Kidney epithelial cell (primary cell): ENCODE data around the gene FSTL5. TPM values are rescaled to one million over a fixed set of nuclear protein-coding genes. Genes with fewer than 3 reads are reported as not detected.
A peak's percentile ranks its signal among the peaks of the same experiment; 100 is the strongest.

Source experiments
- DNase-seq: peaks from one replicate; pipeline ENCODE4 v3.0.0-alpha.2; 2010; ENCODE audit warnings: low read depth
- H3K27me3 ChIP-seq: 2 replicates; pipeline ENCODE4 v1.6.0; 2011; ENCODE audit warnings: low read length; ENCODE audit not compliant: control insufficient read depth, insufficient read depth
- H3K36me3 ChIP-seq: 2 replicates; pipeline ENCODE4 v1.5.1; 2011; ENCODE audit warnings: low read length; ENCODE audit not compliant: control insufficient read depth, insufficient read depth
- H3K4me3 ChIP-seq: 2 replicates; pipeline ENCODE4 v1.5.1; 2011; ENCODE audit warnings: low read depth, mild to moderate bottlenecking, control low read depth, low read length
- total RNA-seq: library from RNA; depleted of rRNA; stranded (reverse); fragments of >200 nt; gene quantifications from 2 replicates; pipeline ENCODE4 v1.2.3, GENCODE V29; 2015
- TF ChIP-seq, protein P1 (sequence below): IDR thresholded peaks from 2 replicates; pipeline ENCODE4 v1.5.1; 2011; ENCODE audit warnings: mild to moderate bottlenecking, moderate library complexity, low read length, control low read depth, inconsistent platforms; ENCODE audit not compliant: insufficient read depth, poor library complexity, severe bottlenecking

FSTL5 gene
- total RNA-seq, 1 donor from 2014 or later: not detected

DNA sequence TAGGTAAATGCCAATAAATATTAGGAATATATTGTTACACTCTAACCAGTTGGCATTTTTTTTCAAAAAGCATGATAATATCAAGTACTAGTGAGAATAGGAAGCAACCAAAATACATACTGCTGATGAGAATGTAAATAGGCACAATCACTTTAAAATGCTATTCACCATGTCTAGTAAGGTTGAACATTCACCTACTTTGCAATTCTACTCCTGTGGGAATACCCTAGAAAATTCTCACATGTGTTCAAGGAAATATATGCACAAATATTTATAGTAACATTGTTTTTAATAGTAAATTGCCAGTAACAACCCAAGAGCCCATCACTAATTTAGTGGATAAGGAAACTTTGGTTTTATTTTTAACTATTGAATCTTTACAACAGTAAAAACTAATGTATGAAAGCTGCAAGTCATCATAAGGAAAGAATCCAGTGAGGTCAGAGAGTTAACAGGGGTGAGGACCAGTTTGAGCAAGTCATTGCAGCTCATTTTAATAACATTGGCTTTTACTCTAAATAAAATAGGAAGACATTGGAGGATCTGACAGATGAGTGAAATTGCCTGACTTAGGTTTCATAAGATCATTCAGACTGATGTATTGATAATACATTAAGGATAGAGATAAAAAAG is 23.6 kb downstream of the FSTL5 start:
- TF ChIP-seq, protein P1, sequence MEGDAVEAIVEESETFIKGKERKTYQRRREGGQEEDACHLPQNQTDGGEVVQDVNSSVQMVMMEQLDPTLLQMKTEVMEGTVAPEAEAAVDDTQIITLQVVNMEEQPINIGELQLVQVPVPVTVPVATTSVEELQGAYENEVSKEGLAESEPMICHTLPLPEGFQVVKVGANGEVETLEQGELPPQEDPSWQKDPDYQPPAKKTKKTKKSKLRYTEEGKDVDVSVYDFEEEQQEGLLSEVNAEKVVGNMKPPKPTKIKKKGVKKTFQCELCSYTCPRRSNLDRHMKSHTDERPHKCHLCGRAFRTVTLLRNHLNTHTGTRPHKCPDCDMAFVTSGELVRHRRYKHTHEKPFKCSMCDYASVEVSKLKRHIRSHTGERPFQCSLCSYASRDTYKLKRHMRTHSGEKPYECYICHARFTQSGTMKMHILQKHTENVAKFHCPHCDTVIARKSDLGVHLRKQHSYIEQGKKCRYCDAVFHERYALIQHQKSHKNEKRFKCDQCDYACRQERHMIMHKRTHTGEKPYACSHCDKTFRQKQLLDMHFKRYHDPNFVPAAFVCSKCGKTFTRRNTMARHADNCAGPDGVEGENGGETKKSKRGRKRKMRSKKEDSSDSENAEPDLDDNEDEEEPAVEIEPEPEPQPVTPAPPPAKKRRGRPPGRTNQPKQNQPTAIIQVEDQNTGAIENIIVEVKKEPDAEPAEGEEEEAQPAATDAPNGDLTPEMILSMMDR: no peak
- H3K27me3 ChIP-seq: no peaks in the 10 kb centered on the region
- no peak overlapping the region for H3K4me3 ChIP-seq
- no peaks in the 10 kb centered on the region for H3K36me3 ChIP-seq
- no peak for DNase-seq

DNA sequence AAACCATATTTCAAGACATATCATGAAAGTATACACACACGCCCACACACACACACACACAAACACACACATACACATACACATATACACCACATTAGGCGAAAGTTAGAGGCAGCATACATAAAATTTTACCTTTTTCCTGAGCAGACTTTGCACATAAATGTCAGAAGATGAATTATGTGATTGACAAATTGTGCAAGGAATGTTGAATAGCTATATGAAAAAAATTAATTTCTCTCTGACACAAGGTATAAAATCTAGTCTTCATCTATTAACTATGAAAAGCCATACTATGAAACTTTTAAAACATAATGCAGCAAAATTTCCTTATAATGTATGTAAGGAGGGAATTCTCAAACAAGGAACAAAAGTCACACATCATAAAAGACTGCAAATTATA is 24.4 kb downstream of the FSTL5 start:
- Histone ChIP-seq H3K4me3 (no peak overlapping the region), H3K36me3 (no peaks in the 10 kb centered on the region), H3K27me3 (no peaks in the 10 kb centered on the region)
- TF ChIP-seq, protein P1: no peak
- no peak for DNase-seq

DNA sequence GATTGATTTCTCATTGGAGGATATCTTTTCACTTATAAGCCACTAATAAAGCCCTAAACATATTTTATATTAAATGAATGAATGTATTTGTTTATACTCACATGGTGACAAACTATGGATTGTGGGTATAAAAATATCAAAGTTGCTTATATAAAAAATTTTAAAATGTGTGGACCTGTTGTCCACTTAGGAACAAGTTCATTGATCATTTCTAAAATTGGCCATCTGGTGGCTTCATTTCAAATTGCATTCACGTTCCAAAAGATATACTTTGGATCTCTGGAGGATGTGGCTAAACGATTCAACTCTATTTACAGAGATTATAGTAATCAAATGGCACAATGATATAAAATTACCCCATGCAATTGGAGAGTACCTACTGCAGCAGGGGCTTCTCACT is 32.5 kb downstream of the FSTL5 start:
- no peaks in the 10 kb centered on the region for H3K27me3 ChIP-seq
- no peak overlapping the region for H3K4me3 ChIP-seq
- TF ChIP-seq, protein P1: peak; percentile 9
- DNase-seq: no peak
- H3K36me3 ChIP-seq: no peaks in the 10 kb centered on the region

DNA sequence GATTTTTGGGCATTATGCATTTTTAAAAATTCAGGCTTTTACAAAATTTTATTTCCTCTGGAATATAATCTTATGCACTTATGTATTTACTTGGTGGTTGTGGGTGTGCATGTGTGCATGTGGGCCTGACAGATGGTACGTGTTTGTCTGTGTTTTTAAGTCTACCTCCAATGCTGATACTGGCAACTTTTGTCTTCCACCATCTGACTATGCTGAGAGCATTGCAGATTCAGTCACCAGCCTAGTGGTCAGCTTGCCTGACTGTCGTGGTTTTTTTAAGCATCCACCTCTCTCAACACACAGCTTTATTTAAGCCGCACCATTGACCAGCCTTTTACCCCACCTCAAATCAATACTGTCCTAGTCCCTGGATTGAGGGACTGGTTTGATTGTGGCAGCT is 37.1 kb downstream of the FSTL5 start:
- DNase-seq: no peak
- Histone ChIP-seq H3K4me3 (no peak overlapping the region), H3K36me3 (no peaks in the 10 kb centered on the region), H3K27me3 (no peaks in the 10 kb centered on the region)
- TF ChIP-seq, protein P1: no peak

DNA sequence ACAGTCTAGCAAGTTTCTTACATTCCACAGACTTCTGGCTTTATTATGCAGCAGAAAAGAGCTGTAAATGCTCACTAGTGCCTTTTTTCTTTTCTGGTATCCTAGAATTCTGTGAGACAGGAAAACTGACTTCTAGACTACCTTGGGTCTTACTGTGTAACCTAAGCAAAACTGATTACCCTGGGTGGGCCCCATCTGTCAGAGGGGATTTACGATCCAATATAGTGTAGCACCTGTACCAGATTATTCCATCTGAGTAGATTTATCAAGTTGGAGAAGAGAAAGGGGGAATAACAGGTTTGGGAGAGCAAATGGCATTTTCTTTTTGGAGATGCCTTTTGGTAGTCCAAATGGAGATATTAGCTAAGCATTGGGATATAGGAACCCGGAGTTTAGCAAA is 46.7 kb downstream of the FSTL5 start:
- no peak for DNase-seq
- no peak overlapping the region for H3K4me3 ChIP-seq
- H3K27me3 ChIP-seq: no peaks in the 10 kb centered on the region
- TF ChIP-seq, protein P1: no peak
- no peaks in the 10 kb centered on the region for H3K36me3 ChIP-seq

DNA sequence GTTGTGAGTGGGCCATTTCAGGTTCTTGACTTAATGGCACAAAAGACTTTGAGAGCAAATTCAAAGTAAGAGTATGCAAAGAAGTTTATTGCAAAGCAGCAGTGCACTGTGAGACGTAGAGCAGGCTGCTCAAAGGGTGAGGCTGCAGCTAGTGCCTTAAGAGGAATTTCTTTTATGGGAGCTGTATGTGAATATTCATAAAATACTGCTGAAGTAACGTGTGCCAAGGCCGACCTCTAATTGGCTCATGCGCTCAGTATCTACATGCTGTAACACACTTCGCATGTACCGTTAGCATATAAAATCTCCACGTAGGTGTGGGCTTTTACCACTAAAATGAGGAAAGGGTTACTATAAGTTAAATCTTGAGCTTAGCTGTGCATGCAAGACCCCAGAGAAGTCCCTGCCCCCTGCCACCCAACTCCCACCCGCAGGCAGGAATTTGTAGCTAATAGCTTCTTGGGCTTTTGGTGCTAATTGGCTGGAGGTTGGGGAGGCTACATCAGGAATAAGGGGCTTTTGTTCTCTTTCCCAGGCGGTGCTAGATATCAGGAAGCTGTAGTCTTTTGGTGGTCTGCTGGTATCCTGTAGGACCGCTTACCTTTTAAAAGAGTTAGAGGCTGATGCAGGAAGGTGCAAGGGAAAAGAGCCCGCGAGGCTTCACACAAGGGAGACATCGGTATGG is 47.6 kb downstream of the FSTL5 start:
- DNase-seq: no peak
- Histone ChIP-seq H3K27me3 (no peaks in the 10 kb centered on the region), H3K36me3 (no peaks in the 10 kb centered on the region), H3K4me3 (no peak overlapping the region)
- TF ChIP-seq, protein P1: no peak
